GM18511 (cell line): ENCODE measurements around the gene NDC1.
"Not testable (repeated sequence)": the region's sequence is repeated elsewhere in the genome, so short reads cannot be mapped to it uniquely, and the experiment has no call there.

Experiments
- ATAC-seq: cut with Tn5 transposase; IDR thresholded peaks from one replicate; pipeline ENCODE4 v1.9.1; 2021; ENCODE audit warnings: mild to moderate bottlenecking, moderate library complexity; ENCODE audit not compliant: unreplicated experiment

The NDC1 gene, protein sequence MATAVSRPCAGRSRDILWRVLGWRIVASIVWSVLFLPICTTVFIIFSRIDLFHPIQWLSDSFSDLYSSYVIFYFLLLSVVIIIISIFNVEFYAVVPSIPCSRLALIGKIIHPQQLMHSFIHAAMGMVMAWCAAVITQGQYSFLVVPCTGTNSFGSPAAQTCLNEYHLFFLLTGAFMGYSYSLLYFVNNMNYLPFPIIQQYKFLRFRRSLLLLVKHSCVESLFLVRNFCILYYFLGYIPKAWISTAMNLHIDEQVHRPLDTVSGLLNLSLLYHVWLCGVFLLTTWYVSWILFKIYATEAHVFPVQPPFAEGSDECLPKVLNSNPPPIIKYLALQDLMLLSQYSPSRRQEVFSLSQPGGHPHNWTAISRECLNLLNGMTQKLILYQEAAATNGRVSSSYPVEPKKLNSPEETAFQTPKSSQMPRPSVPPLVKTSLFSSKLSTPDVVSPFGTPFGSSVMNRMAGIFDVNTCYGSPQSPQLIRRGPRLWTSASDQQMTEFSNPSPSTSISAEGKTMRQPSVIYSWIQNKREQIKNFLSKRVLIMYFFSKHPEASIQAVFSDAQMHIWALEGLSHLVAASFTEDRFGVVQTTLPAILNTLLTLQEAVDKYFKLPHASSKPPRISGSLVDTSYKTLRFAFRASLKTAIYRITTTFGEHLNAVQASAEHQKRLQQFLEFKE

DNA sequence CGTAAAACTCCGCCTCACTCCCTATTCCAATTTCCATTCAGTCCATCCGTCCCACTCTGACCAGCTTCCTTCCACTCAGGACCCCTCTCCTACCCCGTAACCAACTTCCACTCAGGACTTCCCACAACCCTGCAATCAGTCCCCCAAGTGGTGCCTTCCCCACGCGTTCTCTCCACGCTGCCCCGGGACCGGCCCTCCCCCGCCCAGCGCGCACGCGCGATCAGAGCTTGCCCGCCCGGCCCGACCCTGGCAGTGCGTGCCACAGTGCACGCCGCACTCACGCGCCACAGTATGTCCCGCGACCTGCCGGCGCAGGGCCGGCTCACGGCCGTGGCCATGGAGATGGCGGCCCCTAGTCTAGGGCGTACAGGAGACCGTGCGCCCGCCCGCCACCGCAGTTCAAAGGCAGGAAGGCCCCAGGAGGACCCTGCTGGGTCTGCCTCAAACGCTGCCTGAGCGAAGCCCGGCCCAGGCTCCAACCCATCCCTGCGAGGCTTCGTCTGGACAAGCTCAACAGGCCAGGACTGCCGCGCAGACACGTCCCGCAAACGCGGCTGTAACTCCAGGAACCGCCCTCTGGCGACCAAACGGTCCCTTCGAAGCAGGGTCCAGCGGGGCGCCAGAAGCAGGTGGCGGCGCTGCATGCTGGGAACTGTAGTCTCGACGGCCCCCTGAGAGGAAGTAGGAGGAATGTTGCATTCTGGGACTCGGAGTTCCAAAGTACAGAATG, at the start of gene NDC1:
NDC1 (minus strand) TSS at position 373 of the 730 bp plus-strand sequence; CDS start at position 338, 35 bp downstream.
- peak; percentile 87 for ATAC-seq

DNA sequence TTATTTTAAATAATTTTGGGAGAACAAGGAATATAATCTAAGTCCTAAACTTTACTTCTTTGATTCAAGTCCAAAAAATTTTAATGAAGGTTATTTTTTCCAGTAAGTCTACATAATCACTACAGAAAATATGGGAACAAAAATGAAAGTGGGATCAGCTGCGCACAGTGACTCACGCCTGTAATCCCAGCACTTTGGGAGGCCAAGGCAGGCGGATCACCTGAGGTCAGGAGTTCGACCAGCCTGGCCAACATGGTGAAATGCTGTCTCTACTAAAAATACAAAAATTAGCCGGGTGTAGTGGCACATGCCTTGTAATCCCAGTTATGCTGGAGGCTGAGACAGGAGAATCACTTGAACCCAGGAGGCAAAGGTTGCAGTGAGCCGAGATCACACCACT, 45.5 kb upstream of the NDC1 start:
- ATAC-seq, result not testable (repeated sequence)

DNA sequence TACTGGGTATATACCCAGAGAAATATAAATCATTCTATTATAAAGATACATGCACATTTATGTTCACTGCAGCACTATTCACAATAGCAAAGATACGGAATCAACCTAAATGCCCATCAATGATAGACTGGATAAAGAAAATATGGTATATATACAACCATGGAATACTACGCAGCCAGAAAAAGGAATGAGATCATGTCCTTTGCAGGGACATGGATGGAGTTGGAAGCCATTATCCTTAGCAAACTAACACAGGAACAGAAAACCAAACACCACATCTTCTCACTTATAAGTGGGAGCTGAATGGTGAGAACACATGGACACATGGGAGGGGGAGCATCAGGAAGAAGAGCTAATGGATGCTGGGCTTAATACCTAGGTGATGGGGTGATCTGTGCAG, 43.8 kb upstream of the NDC1 start:
- ATAC-seq, result not testable (repeated sequence)

DNA sequence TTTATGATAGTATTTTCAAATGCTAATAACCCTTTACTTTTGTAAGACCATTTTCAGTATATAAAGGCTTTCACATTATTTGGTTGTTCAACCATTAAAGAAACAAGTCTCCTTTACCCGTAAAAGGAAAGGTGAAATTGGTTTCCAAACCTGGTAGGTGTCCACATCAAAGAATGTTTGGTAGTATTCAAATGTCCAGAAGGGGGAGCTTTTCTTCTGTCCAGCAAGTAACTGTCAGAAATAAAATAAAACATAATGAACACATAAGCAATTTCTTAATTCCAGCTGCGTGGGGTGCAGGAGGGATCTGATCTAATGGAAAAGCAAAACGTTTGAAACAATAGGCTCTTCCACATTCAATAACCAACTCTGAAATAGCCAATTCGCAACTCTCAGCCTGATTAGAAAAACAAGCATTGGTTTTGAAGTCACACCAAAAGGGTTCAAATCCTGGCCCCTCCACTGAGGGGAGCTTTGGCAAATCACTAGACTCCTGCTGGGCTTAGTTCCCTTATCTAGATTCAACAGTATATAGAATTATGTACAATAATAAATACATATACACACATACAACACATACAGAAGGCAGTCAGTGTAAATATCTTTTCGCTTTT, 40.5 kb upstream of the NDC1 start:
- ATAC-seq, result no peak

DNA sequence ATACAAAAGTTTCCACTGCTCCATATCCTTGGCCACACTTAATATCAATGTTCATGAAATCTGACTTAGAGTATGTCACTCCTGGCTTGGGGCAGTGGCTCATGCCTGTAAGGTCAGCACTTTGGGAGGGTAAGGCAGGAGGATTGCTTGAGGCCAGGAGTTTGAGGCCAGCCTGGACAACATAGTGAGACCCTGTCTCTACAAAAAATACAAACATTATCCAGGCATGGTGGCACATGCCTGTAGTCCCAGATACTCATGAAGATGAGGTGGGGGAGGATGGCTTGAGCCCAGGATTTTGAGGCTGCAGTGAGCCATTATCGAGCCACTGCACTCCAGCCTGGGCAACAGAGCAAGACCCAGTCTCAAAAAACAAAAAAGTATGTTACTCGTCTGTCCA, 37.1 kb upstream of the NDC1 start:
- not testable (repeated sequence) for ATAC-seq

DNA sequence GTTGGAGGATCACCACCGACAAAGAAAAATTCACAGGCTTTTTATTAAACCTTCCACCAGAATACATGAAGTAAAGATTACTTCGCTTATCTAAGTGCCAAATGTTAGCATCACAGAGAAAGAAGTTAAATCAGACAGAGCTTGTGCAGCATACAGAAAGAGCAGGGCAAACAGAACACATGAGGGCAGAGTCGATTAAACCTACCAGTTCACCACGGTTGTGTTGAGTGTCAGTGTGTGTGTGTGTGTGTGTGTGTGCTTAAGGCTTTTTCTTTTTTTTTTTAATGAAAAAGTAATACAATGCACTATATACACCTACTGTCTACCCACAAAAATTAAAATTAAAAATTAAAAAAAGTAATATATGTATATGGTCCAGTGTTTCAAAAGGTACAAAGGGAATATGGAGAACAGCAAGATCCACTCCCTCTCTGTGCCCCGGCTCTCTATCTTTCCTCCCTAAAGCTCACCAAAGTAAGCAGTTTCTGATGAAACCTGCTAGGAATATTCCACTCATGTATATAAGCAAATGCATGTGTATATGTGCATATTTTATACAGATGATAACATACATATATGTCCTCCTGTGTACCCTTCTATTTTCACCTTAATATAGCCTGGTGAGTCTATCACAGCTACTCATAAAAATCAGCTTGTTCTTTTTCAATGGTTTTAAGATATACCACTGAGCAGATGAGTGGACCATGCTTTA, 33.8 kb upstream of the NDC1 start:
- no peak for ATAC-seq

DNA sequence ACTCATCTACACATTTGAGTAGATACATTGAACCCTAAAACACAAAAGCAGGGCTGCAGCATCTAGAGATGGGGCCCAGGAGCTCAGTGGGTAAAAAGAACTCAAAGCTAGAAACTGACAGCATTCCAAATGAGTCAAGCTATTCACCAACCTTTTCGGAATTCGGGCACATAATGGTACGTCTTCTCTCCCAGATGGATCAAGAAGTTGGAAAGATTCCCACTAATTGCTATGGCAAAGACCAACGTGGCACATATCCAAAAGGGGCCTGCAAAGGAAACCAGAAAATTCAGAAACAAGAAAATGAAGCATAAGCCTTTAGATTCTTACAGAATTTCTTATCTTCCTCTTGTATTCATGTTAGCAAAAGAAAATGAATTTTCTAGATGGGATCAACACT, 33.1 kb upstream of the NDC1 start:
- ATAC-seq, result no peak

DNA sequence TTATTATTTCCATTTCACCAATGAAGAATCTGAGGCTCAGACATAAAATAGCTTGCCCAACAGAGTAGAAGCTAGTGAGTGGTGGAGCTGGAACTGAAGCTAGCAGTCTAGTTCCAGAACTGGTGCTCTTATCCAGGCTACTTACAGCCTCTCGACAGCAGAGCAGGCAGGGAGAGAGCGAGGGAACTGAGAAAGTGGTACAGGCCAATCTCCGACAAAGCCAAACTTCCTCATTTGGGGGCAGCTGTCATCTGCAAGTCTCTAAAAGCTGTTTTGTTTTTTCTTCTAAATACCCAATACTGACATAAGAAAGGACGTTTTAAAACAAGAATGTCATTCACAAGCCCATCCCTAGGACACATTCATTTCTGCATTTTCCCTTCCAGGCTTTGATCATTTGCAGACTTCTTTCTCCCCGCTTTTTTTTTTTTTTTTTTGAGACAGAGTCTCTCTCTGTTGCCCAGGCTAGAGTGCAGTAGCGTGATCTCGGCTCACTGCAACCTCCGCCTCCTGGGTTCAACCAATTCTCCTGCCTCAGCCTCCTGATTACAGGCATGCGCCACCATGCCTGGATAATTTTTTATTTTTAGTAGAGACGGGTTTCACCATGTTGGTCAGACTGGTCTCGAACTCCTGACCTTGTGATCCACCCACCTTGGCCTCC, 31.5 kb upstream of the NDC1 start:
- peak; percentile 57 for ATAC-seq

DNA sequence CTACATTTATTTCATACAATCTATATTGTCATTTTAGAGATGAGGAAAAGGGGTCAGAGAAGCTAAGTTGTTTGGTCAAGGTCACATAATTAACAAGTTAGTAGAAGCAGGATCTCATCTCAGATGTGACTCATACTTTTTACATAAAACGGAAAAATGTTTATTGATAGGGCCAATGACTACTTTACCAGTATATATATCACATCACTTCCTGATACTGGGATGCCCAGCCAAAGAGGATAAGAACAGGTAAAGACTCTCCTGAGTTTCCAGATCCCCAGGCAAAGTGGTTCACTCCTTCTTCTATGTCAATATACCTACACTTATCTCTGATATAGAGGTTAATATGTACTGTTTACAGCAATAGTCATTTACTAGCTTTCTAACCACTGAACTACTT, 30.5 kb upstream of the NDC1 start:
- no peak for ATAC-seq

DNA sequence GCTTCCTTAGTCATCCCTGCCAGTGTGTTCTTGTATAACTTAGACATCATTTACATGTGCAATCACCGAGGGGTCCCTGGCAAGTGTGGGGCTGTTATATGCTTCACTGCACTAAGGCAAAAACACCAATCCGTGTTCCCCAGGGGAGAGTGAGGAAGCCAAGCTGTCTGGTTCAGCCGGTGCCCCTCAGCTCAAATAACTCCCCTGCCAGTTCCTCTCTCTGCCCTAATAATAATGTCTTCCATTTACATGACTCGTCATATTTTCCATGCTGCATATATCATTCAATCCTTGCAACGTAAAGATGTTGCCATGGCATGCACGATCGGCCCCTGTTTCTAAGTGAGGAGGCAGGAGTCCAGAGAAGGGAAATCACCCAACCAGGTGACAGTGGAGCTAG, 24.4 kb upstream of the NDC1 start:
- no peak for ATAC-seq

DNA sequence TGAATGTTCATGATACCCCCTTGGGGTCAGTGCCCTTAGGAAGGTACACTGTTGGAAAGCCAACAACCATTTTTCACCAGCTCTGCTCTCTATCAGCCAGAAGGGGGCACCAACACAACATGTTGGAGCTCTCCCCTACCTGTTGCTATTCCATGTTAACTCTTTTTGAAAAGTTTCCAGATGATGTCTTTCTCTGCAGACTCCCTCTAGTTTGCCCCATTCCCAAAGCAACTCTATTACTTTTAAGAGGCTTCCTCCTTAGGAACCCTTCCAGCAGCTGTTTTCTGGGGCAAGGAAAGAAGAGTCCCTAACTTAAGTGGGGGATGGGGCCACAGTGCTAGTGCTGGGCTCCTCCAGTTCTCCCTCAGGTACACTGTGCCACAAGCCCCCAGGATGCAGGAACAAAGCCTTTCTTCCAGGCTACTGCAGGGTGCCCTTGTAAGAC, 22.9 kb upstream of the NDC1 start:
- ATAC-seq, result no peak

DNA sequence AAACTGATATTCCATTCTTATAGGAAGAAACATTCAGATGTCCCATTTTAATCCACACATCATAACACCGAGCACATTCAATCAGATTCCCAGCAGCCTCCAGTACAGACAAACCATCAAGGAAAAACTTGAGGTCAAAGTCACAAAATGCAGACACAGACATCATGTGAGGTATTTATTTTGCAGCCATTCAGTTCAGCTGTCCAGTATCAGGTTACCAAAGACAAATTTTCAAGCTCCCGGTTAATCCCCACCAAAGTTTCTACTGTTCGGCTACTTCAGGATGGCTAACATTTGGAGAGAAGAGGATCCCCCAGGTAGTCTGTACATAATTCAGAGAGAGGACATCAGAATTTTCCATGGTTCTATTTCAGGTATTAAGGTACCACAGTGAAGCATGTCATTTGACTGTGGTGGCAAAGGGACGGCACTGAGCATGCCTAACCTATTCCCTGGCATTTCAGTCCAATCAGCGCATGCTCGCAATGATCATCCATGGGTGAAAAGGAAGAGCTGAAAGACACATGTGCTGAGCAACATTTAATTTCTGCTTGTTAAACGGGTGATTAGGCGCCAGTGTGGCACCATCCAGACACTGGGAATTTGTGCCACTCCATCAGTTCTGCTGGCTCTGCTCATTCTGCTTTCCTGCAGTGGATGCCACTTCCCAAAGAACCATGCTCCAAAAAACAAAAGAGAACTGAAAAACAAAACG, 13.6 kb upstream of the NDC1 start:
- ATAC-seq, result no peak

DNA sequence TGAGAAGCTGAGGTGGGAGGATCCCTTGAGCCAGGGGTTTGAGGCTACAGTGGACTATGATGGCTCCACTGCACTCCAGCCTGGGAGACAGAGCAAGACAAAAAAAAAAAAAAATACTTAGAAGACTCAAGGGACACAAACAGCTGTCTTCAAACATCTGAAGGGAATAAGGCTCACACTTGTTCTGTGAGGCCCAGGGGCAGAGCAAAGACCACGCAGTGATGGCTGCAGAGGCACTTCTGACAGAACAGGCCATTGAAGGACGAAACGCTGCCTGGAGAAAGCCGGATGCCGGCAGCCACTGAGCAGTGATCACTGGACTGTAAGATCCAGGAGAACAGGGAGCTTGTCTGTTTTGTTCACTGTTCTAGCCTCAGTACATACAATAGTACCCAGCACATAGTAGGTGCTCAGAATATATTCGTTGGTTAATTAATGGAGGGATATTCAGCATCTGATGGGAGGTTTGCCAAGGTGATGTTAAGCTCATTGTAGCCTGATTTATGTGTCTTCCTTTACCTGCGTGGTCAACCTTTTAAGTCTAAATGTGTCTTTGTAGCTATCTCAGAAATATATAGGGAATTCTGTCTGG, 12.1 kb upstream of the NDC1 start:
- ATAC-seq, result no peak

DNA sequence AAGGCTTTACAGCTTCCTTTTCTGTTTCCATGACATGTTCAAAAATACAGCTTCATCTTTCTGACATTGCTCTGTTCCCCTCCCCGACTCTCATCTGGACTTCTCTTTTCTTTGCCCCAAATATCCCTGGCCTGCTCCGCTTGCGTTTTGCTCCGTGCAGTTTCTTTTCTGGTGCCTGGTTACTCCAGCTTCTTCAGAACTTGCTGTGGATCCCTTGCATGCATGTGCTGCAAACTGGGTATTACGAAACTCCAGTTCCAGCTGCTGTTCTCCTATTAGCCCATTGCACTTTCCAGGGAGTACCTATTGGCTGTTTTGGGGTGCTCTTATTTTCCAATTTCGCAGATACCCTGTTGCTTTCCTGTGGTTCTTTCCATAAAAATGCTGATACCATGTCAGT, 9.9 kb upstream of the NDC1 start:
- no peak for ATAC-seq

DNA sequence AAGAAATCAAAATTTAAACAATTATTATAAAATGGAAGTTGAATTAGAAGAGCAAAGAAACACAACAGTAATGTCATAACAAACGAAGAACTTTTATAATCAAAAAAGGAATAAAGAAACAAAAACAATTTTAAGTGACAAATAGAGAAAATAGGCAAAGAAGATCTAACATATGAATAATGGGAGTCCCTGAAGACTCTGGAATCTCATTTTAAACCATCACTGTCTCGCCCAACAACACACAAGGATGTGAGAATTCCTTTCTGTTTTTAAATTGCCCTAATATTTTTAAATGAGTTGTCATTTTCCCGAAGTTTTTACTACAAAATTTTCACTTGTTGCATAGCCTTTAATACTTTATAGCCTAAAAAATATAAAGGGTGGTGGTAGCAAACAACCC, 4.3 kb upstream of the NDC1 start:
- ATAC-seq, result no peak

DNA sequence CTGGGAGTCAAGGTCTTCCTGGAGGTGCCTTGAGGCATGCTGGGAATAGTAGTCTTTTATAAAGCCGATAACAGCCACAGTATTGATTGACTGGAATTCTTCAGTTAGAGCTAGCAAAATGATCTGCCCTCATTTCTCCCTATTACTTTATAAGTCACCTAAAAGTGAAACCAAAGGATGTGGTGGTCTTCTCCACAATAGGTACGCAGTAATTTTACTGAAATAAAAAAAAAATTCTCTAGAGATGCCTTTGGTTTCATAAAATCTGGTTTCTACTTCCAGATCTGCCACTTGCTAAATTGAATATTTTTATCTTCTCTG, 518 bp upstream of the NDC1 start:
- ATAC-seq, result no peak

DNA sequence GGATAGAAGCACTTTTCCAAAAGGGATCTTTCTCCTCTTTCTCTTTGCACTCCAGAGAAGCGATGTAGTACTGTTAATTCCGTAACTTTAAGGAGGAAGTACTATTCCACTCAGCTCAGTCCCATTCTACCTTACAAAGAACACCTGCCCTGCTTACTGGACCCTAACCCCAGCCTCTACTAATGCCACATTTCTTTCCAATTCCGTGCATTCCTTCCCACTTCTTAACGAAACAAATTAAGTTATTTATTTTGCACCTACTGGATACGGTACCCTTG, 511 bp downstream of the NDC1 start:
- no peak for ATAC-seq

DNA sequence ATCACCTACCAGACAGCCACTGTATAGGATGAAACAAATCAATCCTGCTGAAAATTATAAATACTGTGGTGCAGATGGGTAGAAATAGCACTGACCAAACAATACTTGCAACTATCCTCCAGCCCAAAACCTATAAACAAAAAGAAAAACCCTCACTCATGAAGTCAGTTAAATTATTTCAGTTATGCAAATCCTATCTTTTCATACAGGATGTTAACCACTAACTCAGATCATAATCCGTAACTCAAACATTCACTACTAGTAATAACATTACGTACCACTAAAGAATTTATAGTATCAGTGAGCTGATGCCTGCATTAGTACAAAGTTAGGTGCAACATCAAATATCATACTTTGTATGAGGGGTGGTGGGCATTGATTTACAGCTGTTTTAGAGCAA, 2.6 kb downstream of the NDC1 start:
- no peak for ATAC-seq

DNA sequence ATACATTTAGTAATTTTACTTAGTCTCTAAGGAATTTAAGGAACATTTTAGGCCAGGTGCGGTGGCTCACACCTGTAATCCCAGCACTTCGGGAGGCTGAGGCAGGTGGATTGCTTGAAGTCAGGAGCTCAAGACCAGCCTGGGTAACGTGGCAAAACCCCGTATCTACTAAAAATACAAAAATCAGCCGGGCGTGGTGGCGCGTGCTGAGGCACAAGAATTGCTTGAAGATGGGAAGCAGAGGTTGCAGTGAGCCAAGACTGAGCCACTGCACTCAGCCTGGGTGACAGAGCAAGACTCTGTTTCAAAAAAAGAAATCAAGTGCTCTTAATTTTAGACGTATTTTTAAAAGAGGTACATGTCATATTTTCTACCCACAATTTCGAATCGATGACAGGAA, 3.3 kb downstream of the NDC1 start:
- ATAC-seq, result no peak

DNA sequence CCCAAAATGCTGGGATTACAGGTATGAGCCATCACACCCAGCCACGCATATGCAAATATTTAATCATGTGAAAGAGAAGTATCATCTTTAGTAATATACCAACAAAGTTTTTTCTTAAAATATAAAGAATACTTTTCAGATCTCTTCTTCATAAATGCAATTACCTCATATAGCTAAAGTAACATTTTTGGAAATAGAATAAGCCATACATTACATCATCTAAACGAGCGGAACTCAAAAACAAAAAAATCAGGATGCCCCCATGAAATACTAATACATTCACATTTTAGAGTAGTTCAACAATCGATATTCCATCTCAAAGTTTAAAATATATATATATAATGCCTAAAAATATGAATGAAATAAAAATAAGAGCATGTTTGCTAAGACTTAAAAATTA, 4.7 kb downstream of the NDC1 start:
- no peak for ATAC-seq
